Endothelial cell of hepatic sinusoid (primary cell): ENCODE measurements around the gene PHOX2B.
"Not testable (repeated sequence)": the region's sequence is repeated elsewhere in the genome, so short reads cannot be mapped to it uniquely, and the experiment has no call there.

ENCODE experiments used
- in situ Hi-C: cut with HindIII; loops from 2 replicates; pipeline ENCODE4 v1.10.0; 2017; ENCODE audit warnings: low sequenced_read_pairs

PHOX2B gene

GRCh38 chr4:41748074-41748570 is 403 bp downstream of the PHOX2B start:
- in situ Hi-C loops: no loop called here

- in situ Hi-C loops: no loop called here
These were observed 1.1 kb downstream of the PHOX2B start for GRCh38 chr4:41747230-41748055.

DNA sequence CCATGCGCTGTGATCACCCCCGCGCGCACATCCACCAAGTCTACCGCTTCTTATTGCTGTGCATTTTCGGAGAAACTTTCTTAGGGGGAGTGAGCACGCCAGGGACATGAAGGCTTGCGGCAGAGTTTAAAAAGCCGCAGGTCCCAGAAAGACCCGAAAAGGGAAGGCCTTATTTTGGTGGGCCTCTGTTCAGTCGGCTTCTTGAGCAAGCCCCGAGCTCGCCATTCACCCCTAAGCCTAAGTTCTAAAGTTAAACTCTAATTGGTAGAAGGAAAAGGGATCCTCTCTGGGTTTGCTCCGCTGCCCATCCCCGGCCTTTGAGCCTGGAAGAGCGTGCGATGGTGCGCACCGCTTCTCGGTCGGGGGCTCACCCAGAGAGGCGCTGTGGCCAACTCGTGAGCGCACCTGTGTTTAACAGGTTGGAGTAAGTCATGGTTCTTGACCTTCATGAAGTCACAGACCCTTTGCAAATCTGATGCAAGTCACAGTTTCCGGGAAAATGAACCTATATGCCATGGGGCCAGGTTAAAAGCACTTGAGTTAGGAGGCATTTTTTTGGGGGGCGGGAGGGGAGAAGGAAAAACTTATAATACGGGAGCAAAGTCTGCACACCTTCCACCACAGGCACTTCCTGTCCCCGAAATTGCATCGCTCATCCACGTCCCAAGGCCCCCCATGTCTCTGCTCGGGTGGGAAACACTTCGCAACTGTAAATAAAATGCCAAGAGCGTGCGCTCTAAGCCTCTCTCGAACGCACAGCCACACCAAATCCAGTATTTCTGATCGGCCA is 1.9 kb downstream of the PHOX2B start:
- in situ Hi-C loops: no loop called here

DNA sequence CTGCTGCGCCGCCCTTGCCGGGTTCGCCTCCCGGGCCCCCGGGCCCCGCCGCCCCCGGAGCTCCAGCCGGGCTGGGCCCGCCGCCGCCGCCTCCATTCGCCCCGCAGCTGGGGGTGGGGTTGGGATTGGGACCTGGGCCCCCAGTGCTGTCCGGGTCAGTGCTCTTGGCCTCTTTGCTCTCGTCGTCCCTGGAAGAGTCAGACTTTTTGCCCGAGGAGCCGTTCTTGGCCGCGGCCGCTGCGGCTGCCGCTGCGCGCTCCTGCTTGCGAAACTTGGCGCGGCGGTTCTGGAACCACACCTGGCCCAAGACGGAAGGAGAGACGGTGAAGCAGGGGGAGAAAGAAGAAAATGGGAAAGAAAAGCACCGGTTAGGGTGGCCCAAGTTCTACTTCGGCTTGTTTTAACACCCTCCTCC is 2.5 kb downstream of the PHOX2B start:
- in situ Hi-C loops: no loop called here

GRCh38 chr4:41745292-41746024 is 3.1 kb downstream of the PHOX2B start:
- in situ Hi-C loops: no loop called here

GRCh38 chr4:41744572-41745291 is 3.8 kb downstream of the PHOX2B start:
- in situ Hi-C loops: no loop called here

DNA sequence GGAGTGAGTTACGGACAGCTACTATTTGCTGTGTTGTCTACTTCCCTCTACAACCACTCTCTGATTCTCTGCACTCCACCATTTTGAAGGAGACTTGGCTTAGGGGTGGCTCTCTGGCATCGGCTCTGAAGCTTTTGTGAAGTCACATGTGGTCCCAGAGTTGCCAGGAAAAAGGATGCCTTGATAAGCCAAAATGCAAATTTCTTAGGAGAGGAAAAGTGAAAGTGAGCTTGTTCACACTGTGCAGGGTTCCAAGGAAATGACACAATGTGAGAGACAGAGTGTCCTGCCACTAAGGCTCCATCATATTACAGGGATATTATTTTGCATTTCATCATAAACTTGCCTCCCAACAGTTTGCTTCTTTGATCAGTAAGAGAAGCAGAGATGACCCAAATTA is 7.2 kb downstream of the PHOX2B start:
- in situ Hi-C loops: no loop called here

DNA sequence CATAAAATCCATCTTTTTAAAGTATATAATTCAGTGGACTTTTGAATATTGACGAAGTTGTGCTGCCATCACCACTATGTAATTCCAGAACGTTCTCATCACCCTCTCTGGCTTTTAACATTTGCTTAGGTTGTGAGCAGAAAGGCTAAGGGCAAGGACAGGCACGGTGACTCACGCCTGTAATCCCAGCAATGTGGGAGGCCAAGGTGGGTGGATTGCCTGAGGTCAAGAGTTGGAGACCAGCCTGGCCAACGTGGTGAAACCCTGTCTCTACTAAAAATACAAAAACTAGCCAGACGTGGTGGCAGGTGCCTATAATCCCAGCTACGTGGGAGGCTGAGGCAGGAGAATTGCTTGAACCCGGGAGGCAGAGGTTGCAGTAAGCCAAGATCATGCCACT is 11.0 kb downstream of the PHOX2B start:
- in situ Hi-C loops: not testable (repeated sequence)

- in situ Hi-C loops: no loop called here
These were observed 14.2 kb downstream of the PHOX2B start for GRCh38 chr4:41734371-41734770.

DNA sequence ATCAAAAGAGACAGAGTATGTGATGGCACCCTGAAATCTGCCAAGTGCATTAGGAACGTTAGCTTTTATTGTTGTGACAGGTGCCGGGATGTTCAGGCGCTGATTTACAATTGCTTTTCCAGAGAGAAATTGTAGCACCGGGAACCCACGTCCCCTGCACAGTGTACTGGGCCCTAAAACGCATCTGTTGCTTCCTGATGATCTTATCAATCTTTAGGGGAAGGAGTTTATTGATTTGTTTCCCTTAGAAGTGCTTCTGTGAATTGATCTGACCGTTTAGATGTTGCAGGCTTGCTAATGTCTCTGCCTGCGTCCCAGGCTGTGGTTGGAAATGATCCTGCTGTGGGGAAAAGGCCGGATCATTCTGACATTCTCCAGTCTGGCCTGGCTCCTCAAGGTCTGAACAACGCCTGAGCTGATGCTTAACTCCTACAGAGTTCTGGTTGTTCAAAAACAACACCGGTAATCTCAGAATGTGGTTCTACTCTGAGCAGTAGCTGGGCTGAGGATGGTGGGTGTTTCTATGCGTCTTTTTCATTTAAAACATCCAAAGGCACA is 16.9 kb downstream of the PHOX2B start:
- in situ Hi-C loops: no loop called here

DNA sequence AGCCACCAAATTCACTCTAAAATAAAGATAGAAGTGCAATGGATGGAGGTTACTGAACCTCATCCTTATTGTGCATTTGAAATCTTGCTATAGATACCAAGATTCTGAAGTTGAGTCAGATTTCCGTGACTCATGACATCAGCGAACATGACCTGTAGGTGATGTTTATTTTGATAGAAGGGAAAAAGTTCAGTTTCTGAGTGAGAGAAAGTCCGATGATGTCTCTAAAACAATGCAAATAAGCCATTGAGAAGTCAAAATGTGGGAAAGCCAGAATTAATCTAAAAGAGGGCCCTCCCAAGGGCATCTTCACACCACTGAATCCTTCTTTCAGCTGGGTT is 20.0 kb downstream of the PHOX2B start:
- in situ Hi-C loops: no loop called here

DNA sequence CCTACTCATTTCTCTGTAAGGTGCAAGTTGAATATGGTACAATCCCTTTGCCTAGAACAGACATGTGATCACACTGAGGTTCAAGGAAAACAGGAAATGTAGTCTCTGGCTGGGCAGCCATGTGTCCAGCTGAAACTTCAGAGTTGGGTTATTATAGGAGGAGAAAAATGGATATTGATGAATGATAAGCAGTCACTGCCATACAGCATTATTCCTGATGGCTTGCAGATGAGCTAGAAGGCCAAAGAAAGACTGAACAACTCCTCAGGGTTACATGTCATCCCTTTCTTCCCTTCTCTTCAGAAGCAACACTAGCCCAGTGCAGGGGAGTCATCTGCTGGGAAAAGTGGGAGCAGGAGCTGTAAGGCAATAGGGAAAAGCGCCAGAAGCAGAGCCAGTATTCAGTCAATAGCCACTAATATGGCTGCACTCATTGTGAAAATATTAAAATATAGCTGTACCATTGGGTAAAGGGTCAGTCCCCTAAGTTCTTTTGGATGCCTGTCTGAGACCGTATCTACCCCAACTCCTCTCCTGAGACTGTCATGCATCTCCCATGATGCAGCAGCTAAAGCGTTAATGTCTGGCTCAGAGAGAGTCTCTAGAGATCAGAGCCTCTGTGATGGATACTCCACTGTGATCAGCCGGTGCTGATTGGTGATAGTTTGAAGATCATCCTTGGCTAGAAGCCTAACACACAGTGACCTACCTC is 20.5 kb downstream of the PHOX2B start:
- in situ Hi-C loops: no loop called here

- in situ Hi-C loops: no loop called here
These were observed 23.3 kb downstream of the PHOX2B start for GRCh38 chr4:41725254-41725653.

DNA sequence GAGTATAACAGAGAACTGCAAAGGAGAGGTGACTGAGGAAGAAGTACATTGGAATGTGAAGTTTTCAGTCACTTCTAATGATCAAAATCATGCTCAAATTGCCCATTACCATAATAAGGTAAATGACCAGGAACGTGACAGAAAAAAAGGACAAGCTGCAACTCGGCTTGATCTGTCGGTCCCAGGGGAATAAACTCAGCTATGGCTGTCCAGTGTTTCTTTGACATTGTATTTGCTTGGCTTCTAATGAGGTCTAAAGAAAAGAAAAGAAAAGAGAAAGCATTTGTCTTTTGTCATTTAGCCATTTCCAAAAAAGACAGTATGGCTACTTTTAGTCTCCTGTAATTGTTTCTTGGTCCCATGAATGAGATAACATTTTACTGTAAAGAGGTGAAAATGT is 25.2 kb downstream of the PHOX2B start:
- in situ Hi-C loops: no loop called here

GRCh38 chr4:41722181-41722580 is 26.3 kb downstream of the PHOX2B start:
- in situ Hi-C loops: no loop called here

GRCh38 chr4:41719417-41719816 is 29.1 kb downstream of the PHOX2B start:
- in situ Hi-C loops: no loop called here

DNA sequence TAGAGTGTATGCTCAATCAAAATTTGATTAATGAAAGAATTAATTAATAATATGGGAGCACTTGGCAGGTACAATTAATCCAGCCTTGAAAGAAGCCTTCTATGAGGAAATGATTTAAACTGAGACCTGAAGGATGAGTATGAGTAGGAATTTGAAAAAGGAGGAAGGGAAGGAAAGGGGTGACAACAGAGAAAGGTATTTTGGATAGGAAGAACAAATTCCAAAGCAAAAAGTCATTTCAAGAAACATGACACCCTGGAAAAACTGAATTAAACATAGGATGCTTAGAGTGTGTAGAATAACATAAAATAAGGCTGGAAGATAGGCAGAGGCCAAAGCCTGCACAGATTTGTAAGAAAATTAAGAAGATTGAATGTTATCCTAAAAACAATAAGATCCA is 29.6 kb downstream of the PHOX2B start:
- in situ Hi-C loops: no loop called here

- in situ Hi-C loops: no loop called here
These were observed 33.4 kb downstream of the PHOX2B start for GRCh38 chr4:41715155-41715554.

DNA sequence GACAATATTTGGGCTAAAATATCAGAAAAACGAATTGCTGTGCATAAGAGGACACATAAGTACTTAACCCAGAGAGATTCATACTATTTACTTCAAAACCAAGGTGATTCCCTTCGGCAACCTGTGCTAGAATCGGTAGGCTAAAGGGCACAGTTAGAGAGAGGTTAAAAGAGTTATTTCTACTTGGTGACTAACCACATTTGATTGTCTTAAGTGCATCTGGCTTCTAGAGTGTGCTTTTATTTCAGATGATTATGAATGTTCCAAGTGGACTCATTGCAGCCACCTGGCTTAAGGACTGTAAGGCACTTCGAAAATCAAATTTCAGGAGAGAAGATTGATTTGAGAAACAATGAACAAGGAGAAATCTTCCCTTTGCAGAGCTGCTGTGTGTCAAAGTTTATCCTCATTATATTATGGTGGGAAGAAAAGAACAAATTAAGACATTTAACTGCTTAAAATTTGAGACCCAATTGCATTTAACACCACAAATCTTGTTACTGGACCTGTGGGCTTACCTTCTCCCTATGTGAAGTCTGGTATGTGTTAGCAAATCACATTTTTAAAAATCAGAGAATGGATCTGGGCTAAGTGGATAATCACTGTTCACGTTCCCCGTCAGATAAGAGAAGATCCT is 34.0 kb downstream of the PHOX2B start:
- in situ Hi-C loops: no loop called here
